Neuron (in vitro differentiated cells): Measurements from ENCODE around the gene TTC39C.

ENCODE experiments used
- H2AFZ ChIP-seq: one replicate; pipeline ENCODE4 v1.6.1; 2013; ENCODE audit warnings: low read depth, mild to moderate bottlenecking, inconsistent platforms, low read length, moderate library complexity
- H3K27me3 ChIP-seq: one replicate; pipeline ENCODE4 v1.6.1; 2013; ENCODE audit warnings: low read length; ENCODE audit not compliant: insufficient read depth
- H3K36me3 ChIP-seq: one replicate; pipeline ENCODE4 v1.6.1; 2013; ENCODE audit warnings: low read length; ENCODE audit not compliant: insufficient read depth
- H3K4me1 ChIP-seq: one replicate; pipeline ENCODE4 v1.6.1; 2013; ENCODE audit warnings: low read length; ENCODE audit not compliant: insufficient read depth
- H3K4me3 ChIP-seq: 2 replicates; pipeline ENCODE4 v1.5.1; 2013; ENCODE audit warnings: mild to moderate bottlenecking, low read length, moderate library complexity
- H3K9me3 ChIP-seq: one replicate; pipeline ENCODE4 v1.6.1; 2013; ENCODE audit warnings: low read length

Gene TTC39C

DNA sequence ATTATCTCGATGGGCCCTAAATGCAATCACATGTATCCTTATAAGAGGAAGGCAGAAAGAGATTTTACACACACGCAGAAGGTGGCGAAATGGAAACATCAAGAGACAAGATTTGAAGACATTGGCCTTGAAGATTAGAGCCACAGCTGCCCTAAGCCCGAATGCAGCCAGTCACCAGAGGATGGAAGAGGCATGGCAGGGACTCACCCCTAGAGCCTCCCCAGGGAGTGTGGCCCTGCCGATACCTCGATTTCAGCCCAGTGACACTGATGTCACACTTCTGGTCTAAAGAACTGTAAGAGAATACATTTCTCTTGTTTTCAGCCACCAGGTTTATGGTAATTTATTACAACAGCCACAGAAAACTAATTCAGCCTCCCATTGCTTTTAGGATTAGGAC, 17.4 kb downstream of the TTC39C start:
- no peaks in the 10 kb centered on the region for H3K4me1 ChIP-seq
- no peak overlapping the region for H3K4me3 ChIP-seq
- H3K9me3 ChIP-seq: peaks cover 2% of the 10 kb centered on the region
- H3K27me3 ChIP-seq: no peaks in the 10 kb centered on the region
- no peak overlapping the region for H2AFZ ChIP-seq
- H3K36me3 ChIP-seq: no peaks in the 10 kb centered on the region

DNA sequence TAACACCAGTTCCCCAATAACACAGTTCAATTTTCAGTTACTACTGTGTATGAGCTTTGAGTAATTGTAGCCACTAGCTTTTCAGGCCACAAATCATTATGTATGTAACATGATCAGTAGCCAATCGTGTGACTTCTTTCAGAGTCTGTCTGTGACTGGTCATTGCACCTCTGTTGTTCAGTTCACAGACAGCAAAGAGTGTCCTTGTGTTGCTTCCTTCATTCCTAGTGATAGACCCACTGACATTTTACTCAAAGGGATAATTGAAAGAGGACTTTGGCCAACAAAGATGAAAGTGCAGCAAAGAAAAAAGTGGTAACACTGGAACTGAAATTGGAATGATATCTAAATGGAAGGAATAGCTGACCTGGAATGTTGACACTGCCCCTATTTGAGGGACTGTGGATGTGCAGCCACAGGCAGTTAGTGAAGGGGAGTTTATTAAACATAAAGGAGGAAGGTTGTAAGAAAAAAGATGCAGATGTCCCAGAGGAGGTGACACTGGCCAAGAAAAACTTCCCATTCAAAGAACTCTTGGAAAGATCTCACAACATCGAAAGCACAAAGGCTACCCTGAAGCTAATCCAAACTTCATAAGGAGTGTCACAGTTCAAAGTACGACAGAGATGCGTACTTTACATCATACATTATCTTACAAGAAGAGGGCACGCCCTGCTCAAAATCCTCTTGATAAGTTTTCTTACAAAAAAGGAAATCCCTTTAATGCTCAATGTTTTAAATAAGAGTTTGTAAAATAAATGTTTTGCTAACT, 19.3 kb downstream of the TTC39C start:
- Histone ChIP-seq H3K36me3 (no peaks in the 10 kb centered on the region), H3K9me3 (peaks cover 2% of the 10 kb centered on the region), H2AFZ (no peak overlapping the region), H3K4me3 (no peak overlapping the region), H3K27me3 (no peaks in the 10 kb centered on the region), H3K4me1 (no peaks in the 10 kb centered on the region)

DNA sequence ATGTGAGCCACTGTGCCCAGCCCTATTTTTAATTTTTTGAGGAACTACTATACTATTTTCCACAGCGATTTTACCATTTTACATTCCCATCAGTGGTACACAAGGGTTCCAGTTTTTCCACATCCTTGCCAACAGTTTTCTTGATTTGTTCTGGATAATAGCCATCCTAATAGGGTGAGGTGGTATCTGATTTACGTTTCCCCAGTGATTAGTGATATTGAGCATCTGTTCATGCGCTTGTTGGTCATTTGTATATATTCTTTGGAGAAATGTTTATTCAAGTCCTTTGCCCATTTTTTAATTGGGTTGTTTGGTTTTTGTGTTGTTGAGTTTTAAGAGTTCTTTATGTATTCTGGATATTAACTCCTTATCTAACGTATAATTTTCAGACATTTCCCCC, 20.8 kb downstream of the TTC39C start:
- no peaks in the 10 kb centered on the region for H3K36me3 ChIP-seq
- peaks cover 2% of the 10 kb centered on the region for H3K9me3 ChIP-seq
- H3K4me3 ChIP-seq: no peak overlapping the region
- no peaks in the 10 kb centered on the region for H3K4me1 ChIP-seq
- H2AFZ ChIP-seq: no peak overlapping the region
- H3K27me3 ChIP-seq: no peaks in the 10 kb centered on the region

DNA sequence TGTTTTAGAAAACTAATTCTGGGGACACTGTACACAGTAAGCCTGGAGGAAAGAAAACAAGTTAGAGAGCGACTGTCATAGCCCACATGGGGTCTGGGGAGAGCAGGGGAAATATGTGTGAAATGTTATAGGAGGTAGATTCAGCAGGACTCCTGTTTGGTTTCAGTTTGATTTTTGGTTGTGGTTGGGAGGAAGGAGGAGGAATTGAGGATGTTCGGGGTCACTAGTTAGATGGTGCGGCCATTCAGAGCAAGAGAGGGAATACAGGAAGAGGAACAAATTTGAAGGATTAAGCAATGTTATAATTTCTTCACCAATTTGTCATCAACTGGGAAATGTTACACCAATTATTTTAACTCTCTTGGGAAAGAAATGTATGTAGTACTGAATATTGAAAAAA, 25.1 kb downstream of the TTC39C start:
- H3K4me1 ChIP-seq: no peaks in the 10 kb centered on the region
- no peaks in the 10 kb centered on the region for H3K9me3 ChIP-seq
- H3K36me3 ChIP-seq: no peaks in the 10 kb centered on the region
- no peak overlapping the region for H3K4me3 ChIP-seq
- no peaks in the 10 kb centered on the region for H3K27me3 ChIP-seq
- H2AFZ ChIP-seq: no peak overlapping the region

- Histone ChIP-seq H3K27me3 (no peaks in the 10 kb centered on the region), H3K4me1 (no peaks in the 10 kb centered on the region), H2AFZ (no peak overlapping the region), H3K9me3 (no peaks in the 10 kb centered on the region), H3K4me3 (no peak overlapping the region), H3K36me3 (no peaks in the 10 kb centered on the region)
Measured at GRCh38 chr18:24041691-24042090, 27.1 kb downstream of the TTC39C start.

DNA sequence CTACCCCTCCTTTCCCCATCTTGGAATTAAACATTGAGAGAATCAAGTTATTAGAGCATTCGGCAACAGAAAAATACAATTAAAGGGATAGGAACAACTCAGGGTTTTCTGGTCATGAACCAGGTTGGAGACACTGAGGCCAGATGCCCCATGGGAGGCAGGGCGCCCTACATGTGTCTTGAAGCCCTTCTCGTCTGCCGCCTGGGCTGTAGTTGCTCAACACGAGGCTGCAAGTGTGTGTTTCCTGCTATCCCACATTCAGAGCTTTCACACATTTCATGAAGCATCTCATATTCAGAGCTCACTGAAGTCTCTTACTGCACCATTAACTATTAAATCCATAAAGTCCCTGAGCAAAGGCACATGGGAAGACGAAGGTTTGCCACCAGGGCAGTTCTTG, 28.8 kb downstream of the TTC39C start:
- Histone ChIP-seq H3K4me3 (no peak overlapping the region), H3K27me3 (no peaks in the 10 kb centered on the region), H2AFZ (no peak overlapping the region), H3K9me3 (no peaks in the 10 kb centered on the region), H3K36me3 (no peaks in the 10 kb centered on the region), H3K4me1 (no peaks in the 10 kb centered on the region)

DNA sequence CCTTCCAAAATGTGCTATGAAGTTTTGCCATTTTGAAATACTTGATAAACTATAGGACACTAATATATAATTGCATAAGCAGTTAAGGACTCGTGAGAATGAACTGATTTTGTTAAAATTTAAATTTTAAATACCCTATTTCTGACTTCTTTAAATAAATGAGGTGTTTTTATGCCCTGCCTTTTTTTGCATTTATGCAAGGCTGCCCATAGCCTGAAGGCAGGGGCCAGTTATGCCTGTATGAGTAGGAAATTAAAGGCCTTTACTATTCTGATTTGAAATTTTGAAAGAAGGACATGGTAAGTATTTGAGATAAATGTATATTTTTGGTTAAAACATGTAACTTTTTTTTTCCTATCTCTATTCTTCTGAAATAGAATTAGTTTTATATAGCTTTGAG, 33.7 kb downstream of the TTC39C start:
- no peaks in the 10 kb centered on the region for H3K4me1 ChIP-seq
- no peak overlapping the region for H2AFZ ChIP-seq
- no peak overlapping the region for H3K4me3 ChIP-seq
- H3K9me3 ChIP-seq: no peaks in the 10 kb centered on the region
- H3K36me3 ChIP-seq: no peaks in the 10 kb centered on the region
- no peaks in the 10 kb centered on the region for H3K27me3 ChIP-seq

GRCh38 chr18:24049142-24049541, 34.6 kb downstream of the TTC39C start:
- no peak overlapping the region for H2AFZ ChIP-seq
- H3K27me3 ChIP-seq: no peaks in the 10 kb centered on the region
- H3K36me3 ChIP-seq: no peaks in the 10 kb centered on the region
- H3K4me3 ChIP-seq: no peak overlapping the region
- no peaks in the 10 kb centered on the region for H3K4me1 ChIP-seq
- H3K9me3 ChIP-seq: no peaks in the 10 kb centered on the region

GRCh38 chr18:24051031-24051947, 36.7 kb downstream of the TTC39C start:
- Histone ChIP-seq H3K4me1 (peaks cover 7% of the 10 kb centered on the region), H3K9me3 (no peaks in the 10 kb centered on the region), H3K4me3 (no peak overlapping the region), H3K27me3 (no peaks in the 10 kb centered on the region), H2AFZ (no peak overlapping the region), H3K36me3 (no peaks in the 10 kb centered on the region)

- no peak overlapping the region for H2AFZ ChIP-seq
- no peak overlapping the region for H3K4me3 ChIP-seq
- H3K27me3 ChIP-seq: no peaks in the 10 kb centered on the region
- peaks cover 8% of the 10 kb centered on the region for H3K4me1 ChIP-seq
- H3K9me3 ChIP-seq: no peaks in the 10 kb centered on the region
- no peaks in the 10 kb centered on the region for H3K36me3 ChIP-seq
Measured at GRCh38 chr18:24052053-24052452, 37.5 kb downstream of the TTC39C start.

GRCh38 chr18:24053211-24053610, 38.7 kb downstream of the TTC39C start:
- Histone ChIP-seq H3K4me1 (peaks cover 8% of the 10 kb centered on the region), H3K4me3 (no peak overlapping the region), H3K27me3 (no peaks in the 10 kb centered on the region), H2AFZ (no peak overlapping the region), H3K36me3 (no peaks in the 10 kb centered on the region), H3K9me3 (no peaks in the 10 kb centered on the region)

DNA sequence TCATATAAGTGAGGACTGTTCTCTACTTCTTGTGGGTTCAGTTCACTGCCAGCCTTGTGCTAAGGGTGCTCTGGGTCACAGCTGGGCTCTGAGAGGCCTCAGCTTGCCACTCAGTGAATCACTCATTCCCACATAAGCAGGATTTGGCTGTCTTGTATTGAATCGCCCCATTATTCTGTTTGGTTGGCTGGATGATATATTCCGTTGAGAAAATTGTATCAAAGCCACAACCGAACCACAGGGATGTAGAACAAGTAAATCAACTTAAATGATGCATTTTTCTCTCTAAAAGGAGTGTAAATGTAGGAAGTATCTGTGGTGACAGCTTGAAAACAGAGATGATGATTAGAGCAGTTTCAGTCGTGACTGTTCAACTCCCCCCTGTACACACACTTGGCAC, 39.6 kb downstream of the TTC39C start:
- peaks cover 8% of the 10 kb centered on the region for H3K4me1 ChIP-seq
- no peaks in the 10 kb centered on the region for H3K27me3 ChIP-seq
- H3K4me3 ChIP-seq: no peak overlapping the region

DNA sequence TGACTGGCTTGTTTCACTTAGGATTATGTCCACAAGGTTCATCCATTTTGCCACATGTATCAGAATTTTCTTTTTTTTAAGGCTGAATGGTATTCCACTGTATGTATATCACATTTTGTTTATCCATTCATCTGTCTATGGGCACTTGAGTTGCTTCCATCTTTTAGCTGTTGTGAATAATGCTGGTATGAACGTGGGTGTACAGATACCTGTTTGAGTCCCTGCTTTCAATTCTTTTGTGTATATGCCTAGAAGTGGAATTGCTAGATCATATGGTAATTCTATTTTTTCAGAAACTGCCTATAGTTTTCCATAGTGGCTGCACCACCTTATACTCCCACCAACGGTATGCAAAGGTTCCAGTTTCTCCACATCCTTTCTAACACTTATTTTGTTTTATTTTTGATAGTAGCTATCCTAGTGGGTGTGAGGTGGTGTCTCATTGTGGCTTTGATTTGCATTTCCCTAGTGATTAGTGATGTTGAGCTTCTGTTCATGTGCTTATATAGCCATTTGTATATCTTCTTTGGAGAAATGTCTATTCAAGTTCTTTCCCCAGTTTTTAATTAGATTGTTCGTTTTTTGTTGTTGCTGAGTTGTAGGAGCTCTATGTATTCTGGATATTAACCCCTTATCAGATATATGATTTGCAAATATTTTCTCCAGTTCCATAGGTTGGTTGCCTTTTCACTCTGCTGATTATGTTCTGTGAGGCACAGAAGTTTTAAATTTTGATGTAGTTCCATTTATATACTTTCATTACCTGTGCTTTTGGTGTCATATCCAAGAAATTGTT, 40.7 kb downstream of the TTC39C start:
- Histone ChIP-seq H3K36me3 (no peaks in the 10 kb centered on the region), H3K27me3 (no peaks in the 10 kb centered on the region), H3K4me1 (peaks cover 8% of the 10 kb centered on the region), H2AFZ (no peak overlapping the region), H3K9me3 (no peaks in the 10 kb centered on the region), H3K4me3 (no peak overlapping the region)

More for the DNA sequence above, 39.6 kb downstream of the TTC39C start:
- Histone ChIP-seq H2AFZ (no peak overlapping the region), H3K9me3 (no peaks in the 10 kb centered on the region), H3K36me3 (no peaks in the 10 kb centered on the region)
